HG02623 (cell line): ENCODE measurements around the gene PPFIA4.

ENCODE experiments used
- ATAC-seq: cut with Tn5 transposase; IDR thresholded peaks from one replicate; pipeline ENCODE4 v1.9.1; 2021; ENCODE audit warnings: moderate library complexity; ENCODE audit not compliant: unreplicated experiment

Gene PPFIA4

DNA sequence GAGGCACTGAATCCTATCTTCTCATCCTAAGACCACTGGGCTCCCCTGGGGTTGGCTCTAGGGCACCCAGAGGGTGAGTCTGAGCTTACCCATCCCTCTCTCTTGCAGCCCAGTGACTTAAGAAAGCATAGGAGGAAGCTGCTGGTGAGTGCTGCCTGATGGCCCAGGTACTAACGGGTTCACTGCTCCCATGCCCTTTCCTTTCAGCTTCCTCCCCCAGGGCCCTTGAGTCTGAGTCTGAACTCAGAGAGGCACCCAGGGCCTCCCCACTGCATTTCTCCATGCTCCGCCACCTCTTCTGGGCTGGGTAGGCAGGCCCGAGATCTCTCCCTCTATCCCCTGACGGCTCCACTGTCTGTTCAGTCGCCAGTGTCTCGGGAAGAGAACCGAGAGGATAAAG, 29.7 kb downstream of the PPFIA4 start:
- ATAC-seq: no peak

DNA sequence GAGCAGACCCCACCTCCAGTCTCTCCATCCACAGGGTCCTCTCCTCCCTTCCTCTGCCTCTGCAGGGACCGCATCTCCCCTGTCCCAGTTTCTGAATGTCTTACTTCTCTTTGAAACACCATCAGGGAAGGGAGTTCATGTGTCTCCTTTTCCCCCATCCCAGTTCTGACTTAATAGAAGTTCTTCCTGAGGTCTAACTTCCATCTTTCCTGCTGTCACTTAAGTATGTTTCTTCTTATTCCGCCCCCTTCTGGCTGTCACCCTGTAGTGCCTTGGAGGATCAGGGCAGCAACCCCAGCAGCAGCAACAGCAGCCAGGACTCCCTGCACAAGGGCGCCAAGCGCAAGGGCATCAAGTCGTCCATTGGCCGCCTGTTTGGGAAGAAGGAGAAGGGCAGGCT, 30.2 kb downstream of the PPFIA4 start:
- no peak for ATAC-seq

DNA sequence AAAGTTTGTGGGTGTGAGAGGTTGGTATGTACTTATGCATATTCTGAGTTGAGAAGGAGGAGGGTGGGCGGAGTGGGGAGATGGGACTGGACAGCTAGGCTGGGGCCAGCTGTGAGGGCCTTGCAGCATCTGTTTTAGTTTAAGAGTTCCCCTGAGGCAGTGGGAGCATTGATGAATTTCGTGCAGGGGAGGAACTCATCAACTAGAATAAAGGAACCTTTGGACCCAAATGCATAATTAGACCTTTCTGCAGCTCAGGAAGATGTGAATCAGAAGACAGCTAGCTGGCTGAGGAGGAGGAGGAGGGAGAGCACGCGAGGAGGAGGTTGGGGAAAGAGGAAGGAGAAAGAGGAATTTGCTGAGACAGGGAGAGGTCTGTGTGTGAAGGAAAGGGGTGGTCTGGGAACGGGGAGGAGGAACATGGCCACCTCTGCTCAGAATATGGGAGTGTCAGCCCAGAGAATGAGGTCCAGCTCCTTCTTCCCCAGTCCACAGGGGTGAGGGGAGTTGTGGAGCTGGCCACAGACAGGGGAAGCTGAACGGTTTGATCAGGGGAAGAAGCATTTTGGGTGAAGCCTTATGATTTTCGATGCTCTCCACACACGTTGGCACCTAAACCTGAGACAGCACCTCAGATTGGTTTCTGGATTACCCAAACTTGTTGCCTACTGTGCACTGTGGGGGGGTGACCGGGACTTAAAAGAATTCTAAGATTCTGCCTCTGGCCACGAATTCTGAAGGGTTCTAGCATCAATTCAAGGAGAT, 31.8 kb downstream of the PPFIA4 start:
- no peak for ATAC-seq

DNA sequence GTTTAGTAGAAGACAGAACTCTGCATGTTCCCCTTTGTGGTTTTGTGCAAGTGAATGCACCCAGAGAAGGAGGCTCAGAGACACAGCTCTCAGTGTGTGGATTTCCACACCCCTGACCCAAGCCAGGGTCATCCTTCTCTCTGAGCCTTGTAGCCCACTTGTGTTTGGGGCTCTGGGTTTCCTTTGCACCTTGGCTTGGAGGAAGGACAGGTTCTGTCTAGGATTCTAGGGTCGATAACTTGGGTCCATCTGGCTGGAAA, 32.3 kb downstream of the PPFIA4 start:
- ATAC-seq: no peak

DNA sequence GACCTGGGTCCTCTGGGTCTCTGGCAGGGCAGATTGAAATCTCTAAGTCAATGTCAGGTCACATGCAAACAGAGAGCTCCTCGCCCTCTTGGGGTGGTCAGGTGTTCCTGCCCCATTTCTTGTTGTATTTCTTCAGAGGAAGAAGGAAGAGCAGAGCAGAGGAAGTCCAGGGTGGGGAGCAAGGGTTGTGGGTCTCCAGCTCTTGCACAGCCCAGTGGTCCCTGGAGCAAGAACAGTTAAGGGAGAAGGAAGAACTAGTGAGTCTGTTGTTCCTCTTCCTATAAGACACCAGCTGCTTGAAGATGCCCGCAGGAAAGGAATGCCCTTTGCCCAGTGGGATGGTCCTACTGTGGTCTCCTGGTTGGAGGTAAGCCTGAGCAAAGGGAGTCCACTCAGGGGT, 33.2 kb downstream of the PPFIA4 start:
- ATAC-seq: no peak

DNA sequence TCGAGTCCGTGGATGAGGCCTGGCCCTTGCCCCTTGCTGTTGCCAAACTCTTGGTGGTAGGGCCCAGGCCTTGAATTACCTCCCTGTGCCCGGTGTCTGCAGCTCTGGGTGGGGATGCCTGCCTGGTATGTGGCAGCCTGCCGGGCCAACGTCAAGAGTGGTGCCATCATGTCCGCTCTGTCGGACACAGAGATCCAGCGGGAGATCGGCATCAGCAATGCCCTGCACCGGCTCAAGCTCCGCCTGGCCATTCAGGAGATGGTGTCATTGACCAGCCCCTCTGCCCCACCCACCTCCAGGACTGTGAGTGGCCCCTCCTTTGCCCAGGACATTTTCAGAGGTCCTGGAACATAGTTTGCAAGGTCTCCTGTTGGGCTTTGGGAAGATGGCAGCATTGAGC, 33.8 kb downstream of the PPFIA4 start:
- ATAC-seq: no peak

DNA sequence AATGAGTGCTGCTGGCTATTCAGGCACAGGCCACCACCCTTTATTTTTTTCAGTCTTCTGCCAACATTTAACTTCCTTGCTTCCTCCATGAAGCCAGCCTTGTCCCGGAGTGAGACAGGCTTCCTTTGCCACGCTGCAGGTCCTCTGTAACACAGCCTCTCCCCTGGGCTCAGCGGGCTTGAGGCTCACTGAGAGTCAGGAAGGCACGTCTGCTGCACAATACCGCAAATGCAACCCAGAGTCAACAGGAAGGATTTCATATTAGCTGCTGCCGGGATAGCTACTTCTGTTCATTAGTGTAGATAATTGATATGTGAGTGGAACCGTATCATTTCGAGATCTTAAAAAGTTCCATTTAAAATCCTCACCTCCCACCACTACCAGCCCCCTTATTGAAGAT, 37.0 kb downstream of the PPFIA4 start:
- ATAC-seq: no peak

DNA sequence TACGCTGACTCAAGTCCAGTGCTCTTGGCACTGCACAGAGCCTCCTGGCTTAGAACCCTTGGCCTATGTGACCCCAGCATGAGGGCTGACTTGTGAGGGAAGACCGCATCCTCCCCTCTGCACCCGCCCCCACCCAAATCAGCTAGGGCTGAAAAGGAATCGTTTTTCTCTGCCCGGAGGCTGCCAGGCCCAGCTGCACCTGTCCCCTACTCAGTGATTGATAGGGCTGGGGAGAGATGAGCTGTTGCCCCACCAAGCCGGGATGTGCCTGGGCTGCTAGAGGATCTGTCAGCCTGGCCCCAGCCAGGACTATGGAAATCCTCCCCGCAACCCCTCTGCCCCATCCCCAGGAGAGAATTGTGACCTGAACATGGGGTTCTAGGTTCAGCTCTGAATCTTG, 38.9 kb downstream of the PPFIA4 start:
- ATAC-seq: no peak

DNA sequence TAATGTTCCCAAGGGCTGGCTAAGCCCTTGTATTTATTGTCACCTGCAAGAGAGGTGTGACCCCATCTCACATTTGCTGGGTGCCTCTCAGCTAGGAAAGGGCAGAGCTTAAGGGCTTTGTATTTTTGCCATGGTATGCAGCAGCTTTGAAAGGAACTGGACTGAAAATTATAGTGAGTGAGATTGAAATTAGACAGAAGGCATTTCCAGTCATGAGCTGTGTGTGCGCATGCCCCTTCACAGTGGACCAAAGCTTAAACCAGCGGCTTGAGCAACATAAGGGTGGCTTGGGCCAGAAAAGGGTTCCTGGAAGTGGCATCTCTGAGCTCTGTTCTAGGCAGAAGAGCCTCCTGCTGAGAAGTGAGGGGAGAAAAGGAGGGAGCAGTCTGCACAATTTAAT, 39.7 kb downstream of the PPFIA4 start:
- ATAC-seq: no peak

DNA sequence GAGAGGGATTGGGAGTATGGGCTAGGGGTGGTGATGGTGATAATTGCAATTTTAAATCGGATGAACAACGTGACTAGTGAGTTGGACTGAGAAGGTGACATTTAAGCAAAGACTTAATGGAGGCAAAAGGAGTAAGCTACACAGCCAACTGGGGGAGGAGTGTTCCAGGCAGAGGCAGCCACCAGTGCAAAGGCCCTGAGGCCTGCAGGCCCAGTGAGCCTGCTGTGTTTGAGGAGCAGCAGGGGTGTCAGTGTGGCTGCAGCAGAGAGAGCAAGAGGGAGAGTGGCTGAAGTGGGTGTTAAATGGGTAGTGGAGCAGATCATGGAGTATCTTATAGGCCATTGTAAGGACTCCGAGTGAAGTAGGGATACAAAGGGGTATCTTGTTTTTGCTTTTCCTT, 40.7 kb downstream of the PPFIA4 start:
- no peak for ATAC-seq

DNA sequence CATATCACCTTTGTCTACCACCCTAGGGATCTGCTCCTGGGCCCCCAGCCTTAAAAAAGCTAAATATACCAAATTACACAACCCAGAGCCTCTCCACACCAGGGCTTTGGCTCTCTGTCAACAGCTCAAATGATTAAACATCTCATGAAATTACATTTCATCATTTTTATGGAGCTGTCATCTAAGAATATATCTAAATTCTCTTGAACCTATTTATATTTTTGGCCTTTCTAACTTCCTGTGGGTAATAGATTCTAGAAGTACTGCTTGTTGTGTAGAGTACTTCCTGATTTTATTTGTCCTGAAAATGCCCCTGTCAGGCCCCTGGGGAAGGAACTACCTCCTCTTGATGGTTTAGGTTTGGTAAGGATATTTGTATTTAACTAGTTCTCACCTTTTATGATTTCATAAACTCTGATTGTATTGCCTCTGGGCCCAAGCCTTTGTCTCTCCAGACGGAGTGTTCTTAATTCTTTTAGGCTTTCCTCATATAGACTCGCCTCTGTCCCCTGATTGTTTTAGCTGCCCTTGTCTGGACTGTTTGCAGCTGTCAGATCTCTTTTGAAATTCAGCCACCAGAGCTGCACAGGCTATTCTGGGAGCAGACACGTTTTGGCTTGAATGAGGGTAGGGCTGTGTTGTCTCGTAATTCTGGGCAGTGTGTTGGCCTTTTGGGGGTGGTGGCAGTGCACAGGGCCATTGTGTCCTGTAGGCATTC, 42.9 kb downstream of the PPFIA4 start:
- no peak for ATAC-seq

DNA sequence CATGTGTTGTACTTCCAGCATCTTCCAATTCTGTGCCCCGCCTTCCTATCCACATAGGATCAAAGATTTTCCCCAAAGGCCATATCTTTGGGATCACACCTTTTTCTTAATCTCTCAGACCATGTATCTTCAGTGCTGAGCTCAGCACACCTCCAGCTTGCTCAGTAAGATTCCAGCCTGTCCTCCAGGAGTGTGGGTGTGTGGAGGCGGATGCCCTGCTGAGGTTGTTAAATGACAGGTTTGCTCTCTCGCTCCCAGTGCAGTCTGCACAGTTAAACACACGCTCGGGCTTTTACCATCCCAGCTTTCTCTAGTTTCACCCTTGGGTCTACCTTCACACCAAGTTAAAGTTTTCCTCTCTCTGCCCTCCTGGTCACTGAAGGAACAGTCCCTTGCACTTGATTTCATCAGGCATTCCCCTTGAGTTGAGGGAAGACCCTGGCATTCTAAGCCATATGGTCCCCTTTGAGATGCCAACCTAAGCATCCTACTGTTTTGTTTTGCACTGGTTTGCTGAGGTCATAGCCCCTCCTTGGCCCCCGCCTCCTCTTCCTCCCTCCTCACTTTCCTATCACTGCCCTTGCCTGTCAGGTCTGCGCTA, 45.8 kb downstream of the PPFIA4 start:
- no peak for ATAC-seq

DNA sequence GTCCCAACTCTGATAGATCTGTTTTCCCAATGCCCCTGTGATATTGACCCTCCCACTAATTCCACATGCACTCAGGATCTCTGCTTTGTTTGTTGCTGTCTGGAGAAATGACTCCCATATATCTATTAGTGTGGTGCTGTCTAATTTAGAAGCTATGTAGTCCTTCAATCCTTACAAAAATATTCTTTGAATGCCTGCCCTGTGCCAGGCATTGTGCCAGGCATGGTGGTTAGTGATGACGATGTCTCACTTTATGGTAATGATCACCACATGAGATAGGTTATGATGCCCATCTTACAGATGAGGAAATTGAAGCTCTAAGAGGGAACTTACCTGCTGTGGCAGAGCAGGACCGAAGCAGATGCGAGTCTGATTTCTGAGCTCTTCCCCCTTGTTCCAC, 46.6 kb downstream of the PPFIA4 start:
- no peak for ATAC-seq

DNA sequence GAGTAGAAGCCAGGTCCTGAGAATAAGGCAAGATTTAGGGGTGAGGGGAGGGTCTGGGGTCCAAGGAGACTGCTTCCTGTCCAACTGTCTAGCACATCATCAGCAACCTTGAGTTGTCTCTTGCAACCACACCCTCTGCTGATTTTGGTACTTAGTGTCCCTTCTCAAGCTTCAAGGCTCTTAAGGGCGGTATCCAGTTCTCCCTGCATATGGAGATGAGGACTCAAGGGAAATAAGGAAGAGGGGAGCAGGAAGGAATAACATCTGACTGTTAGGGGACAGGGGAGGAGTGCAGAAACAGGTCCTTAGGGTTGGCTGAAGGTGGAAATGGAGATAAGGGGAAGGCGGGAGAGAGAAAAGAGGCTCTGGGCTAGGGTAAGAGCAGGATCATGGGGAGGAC, 47.2 kb downstream of the PPFIA4 start:
- no peak for ATAC-seq

DNA sequence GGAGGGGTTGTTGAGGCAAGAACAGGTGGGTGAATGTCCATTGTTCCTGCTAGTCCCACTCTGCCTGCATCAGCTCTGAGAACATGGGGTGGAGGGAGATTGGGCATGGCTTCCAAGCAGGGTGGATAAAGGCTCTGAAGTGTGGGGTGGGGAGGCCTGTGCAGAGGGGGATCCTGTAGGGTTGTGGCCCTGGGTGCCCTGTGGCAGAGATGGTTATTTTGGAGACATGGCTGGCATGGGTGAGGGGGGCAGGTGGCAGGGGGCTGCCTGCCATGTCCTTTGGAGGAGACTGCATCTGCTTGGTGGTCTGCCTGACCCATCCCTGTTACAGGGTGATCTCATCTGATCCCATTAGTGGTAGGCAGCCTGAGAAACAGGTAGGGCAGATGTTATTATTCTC, 48.3 kb downstream of the PPFIA4 start:
- no peak for ATAC-seq

DNA sequence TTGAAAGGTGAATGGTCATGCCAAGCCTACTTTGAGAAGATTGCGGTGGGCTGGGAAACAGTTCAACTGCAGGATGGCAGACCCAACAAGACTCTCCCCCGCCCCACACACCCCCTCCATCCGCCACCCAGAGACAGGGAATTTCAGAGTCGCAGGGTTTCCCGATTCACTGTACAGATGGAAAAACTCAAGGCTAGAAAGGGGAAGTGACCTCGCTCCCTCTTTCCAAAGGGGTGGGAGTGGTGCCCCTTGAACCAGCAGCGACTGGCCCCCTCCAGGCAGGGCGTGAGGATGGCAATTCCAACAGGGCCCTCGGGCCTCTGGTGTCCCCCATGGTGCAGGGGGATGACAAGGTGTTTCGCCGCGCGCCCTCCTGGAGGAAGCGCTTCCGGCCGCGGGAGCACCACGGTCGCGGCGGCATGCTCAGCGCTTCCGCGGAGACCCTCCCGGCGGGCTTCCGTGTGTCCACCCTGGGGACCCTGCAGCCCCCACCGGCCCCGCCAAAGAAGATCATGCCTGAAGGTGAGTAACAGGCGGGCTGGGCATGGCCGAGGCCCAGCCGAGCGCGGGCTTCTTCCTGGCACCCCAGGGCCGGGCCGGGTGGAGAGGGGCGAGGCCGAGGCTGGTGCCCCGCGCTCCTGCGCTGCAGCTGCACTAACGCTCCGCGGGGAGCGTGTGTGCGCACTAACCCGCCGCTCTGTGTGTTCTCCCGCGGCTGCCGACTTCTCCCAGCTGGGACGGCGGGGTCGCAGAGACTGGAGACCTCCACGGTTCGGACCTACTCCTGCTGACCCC, 49.1 kb downstream of the PPFIA4 start:
- no peak for ATAC-seq

DNA sequence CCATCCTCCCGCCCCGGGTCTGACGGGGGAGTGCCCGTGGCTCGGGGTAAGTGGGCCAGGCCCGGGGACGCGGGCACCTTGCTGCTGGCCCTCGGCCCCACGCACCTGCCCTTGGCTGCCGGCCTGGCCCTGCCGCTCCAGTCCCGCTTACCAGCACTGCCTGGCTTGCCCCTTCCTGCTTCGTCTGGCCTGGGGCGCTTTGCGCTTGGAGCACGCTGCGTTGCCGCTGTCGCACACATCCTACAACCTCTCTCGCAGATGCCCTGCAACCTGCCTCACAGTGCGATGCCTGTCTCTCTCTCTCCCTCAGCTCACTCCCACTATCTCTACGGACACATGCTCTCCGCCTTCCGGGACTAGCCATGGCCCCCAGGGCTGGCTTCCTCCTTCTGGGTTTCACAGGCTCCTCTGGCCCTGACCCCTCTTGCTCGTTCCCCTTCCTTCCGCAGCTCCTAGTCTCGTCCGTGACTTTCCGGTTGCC, 49.8 kb downstream of the PPFIA4 start:
- ATAC-seq: no peak

DNA sequence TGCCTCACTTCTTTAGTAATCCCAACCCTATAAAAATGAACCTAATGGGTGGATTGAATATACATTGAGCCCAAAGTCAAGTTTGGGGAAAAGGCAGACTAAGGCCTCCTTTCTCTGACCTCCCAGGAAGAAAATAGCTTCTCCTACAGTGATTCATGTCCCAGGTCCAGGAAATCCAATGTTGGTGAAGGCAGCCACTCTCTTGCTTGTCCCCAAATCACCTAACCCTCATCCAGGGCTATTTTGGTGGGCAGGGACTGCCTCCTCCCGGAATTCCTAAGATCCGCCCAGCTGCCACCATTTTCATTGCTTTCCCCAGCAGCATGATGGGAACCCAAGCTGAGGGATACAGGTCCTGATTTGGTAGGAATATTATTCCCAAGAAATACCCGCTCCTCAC, 51.1 kb downstream of the PPFIA4 start:
- no peak for ATAC-seq

DNA sequence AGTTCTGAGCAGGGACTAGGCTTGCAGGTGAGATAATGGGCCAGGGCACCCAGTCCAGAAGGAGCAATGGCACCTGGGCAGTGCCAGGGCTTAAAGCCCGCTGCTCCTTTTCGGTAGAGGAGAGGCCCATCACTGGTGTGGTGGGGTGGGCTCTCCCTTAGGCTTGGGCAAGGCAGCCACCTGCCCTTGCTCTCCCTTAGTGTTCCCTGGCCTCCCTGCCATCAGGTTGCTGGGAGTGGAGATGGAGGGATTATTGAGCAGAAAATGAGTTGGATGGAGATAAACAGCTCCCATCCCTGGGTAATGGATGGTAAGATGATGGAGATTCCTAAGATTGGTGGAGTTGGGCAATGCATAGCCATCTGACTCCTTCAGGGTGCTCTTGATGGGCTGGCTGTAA, 51.7 kb downstream of the PPFIA4 start:
- no peak for ATAC-seq

DNA sequence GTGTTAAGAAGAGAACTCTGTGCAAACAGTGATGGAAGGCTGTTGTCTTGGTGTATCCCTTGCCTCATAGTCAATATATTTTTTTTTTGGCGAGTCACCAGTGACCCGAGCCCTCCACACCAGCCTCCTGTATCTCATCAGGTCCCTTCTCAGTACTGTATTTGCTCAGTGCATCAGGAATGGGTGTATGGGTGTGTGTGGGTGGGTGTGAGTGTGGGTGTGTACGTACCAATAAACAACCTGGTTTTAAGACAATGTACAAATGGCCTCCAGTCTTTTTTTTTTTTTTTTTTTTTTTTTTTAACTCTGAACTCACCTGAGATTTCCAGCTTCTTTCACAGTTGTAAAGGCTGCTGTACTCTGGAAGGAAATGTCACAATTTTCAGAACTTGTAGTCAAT, 52.2 kb downstream of the PPFIA4 start:
- ATAC-seq: no peak

DNA sequence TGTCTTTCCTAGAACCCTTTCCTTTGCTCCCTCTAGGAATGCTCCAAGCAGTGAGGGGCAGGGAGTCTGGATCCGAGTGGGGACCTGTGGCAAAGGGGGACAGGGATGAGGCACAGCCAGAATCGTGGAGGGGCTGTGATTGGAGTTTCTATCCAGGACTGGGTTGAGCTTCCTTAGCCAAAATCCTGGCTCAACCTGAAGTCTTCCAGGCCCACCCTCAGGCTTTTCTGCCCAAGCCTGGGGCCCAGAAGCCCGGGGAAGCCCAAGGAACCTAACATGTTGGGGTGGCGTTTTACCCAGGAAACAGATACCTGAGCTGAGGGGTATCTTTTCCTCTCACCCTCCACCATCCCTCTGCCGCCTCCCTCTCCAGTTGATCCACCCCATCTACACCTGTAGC, 54.2 kb downstream of the PPFIA4 start:
- no peak for ATAC-seq
